Stimulated activated CD4-positive, alpha-beta T cell treated with anti-CD3 and anti-CD28 coated beads, Interleukin-1b, Interleukin-23, amount 100 ng/mL, for 1 hour (primary cell): ENCODE data around the gene NOM1.
"Not testable (repeated sequence)": the region's sequence is repeated elsewhere in the genome, so short reads cannot be mapped to it uniquely, and the experiment has no call there.

Experiments
- DNase-seq, 2 donors: peaks; one replicate each; pipeline ENCODE4 v3.0.0-alpha.2; 2020; ENCODE audit warnings: low read depth in 2 of 2

Gene NOM1, protein sequence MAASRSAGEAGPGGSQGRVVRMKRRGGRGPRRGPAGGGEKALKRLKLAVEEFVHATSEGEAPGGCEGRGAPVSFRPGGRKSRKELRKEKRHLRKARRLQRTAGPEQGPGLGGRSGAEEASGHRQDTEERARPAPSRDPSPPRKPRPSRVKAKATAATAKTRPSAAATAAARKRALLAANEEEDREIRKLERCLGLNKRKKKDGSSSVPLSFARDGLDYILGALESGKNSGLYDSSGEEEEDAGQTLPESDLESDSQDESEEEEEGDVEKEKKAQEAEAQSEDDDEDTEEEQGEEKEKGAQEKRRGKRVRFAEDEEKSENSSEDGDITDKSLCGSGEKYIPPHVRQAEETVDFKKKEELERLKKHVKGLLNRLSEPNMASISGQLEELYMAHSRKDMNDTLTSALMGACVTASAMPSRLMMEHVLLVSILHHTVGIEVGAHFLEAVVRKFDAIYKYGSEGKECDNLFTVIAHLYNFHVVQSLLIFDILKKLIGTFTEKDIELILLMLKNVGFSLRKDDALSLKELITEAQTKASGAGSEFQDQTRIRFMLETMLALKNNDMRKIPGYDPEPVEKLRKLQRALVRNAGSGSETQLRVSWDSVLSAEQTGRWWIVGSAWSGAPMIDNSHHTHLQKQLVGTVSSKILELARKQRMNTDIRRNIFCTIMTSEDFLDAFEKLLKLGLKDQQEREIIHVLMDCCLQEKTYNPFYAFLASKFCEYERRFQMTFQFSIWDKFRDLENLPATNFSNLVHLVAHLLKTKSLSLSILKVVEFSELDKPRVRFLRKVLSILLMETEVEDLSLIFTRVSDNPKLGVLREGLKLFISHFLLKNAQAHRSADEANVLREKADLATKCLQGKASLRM

DNA sequence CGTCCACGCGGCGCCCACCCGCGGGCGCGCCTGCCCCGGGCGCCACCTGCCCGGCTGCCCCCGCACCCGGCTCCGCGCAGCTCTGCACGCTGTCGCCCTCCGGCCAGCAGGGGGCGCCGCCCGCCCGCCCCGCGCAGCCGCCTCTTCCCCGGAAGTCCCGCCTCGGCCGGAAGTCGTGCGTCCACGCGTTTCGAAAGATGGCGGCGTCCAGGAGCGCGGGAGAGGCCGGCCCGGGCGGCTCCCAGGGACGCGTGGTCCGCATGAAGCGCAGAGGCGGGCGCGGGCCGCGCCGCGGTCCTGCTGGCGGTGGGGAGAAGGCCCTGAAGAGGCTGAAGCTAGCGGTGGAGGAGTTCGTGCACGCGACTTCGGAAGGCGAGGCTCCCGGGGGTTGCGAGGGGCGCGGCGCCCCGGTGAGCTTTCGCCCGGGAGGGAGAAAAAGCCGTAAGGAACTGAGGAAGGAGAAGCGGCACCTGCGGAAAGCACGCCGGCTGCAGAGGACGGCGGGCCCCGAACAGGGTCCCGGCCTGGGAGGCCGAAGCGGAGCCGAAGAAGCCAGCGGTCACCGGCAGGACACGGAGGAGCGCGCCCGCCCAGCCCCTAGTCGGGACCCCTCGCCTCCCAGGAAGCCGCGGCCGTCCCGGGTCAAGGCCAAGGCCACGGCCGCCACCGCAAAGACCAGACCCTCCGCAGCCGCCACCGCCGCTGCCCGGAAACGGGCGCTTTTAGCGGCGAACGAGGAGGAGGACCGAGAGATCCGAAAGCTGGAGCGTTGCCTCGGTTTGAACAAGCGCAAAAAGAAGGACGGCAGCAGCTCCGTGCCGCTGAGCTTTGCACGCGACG is at the start of gene NOM1:
NOM1 (plus strand) TSS at position 172 of the 840 bp plus-strand sequence; CDS start at position 198, 26 bp downstream.
- DNase-seq = peak; percentile 69 to 88

DNA sequence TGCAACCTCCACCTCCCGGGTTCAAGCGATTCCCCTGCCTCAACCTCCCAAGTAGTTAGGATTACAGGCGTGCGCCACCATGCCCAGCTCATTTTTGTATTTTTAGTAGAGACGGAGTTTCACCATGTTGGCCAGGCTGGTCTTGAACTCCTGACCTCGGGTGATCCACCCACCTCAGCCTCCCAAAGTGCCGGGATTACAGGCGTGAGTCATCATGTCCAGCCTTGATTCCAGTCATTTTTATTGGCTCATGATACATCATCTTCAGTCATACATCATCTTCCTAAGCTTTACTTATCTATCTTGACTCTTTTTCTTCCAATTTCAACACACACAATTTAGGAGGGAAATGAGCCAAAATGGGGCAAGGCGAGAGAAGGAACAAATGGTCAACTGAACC is 49.4 kb upstream of the NOM1 start:
- not testable (repeated sequence) for DNase-seq

DNA sequence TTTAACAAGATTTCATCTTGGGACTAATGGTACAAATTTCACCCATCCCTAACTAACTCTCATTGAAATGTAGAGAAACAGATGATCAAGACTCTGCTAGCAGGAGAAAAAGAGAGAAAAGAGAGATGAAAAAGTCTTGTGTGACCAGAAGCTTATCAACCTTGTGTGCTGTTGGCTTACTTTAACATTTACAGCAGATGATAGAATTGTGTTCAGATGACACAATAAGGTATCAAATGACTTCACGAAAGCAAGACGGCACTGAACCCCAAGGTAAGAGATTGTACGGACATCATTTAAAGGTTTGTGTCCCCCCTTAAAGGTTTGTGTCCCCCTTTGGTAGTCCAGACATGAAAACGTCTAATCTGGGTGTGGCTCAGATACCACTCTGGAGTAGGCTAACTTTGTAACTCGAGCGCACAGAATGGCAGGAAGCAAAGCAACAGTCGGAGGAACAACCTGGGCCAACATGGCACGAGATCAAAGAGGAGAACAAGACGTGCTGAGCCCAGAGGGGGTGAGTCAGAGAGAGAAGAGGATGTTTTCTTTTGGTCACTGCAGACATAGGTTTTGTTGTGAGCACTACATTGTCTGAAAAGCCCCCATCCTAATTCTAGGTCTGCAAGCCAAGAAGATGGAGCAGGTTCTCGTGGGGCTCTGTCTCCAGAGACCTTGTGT is 46.1 kb upstream of the NOM1 start:
- DNase-seq = no peak

DNA sequence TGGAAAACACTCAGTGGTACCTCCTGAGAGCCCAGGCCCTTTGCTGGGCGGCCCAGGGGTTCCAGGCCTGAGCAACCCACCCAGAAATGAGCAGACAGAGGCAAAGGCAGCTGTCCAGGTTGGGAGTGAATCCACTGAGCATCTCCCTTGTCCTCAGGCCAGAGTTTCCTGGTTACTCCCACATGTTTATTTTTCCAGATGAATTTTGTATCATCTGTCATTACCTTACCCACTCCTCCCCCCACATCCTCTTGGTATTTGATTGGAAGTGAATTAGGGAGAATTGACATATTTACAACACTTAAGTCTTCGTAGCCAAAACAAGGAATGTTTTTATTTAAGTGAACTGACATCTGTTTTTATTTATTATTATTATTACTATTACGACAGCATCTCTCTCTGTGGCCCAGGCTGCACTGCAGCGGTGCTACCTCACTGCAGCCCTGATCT is 43.3 kb upstream of the NOM1 start:
- no peak for DNase-seq

DNA sequence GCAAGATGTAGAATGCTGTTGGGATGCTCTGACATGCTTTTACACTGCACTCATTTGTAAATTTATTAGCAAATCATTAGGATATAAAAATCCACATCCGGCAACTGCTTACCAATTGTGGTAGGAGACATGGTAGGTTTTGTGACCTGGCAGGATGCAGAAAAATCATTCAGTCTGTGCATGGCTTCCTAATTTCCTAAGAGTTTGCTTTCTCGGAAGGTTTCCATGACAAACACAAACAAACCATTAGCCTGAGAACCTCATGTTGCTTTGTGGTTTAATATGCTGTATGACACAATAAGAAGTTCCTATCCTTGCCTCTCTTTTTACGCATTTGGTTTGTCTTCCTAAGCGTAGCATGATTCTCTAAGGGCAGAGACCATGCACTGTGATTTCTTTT is 41.9 kb upstream of the NOM1 start:
- no peak for DNase-seq

DNA sequence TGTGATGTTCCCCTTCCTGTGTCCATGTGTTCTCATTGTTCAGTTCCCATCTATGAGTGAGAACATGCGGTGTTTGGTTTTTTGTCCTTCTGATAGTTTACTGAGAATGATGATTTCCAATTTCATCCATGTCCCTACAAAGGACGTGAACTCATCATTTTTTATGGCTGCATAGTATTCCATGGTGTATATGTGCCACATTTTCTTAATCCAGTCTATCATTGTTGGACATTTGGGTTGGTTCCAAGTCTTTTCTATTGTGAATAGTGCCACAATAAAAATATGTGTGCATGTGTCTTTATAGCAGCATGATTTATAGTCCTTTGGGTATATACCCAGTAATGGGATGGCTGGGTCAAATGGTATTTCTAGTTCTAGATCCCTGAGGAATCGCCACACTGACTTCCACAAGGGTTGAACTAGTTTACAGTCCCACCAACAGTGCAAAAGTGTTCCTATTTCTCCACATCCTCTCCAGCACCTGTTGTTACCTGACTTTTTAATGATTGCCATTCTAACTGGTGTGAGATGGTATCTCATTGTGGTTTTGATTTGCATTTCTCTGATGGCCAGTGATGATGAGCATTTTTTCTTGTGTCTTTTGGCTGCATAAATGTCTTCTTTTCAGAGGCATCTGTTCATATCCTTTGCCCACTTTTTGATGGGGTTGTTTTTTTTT is 39.8 kb upstream of the NOM1 start:
- not testable (repeated sequence) for DNase-seq

DNA sequence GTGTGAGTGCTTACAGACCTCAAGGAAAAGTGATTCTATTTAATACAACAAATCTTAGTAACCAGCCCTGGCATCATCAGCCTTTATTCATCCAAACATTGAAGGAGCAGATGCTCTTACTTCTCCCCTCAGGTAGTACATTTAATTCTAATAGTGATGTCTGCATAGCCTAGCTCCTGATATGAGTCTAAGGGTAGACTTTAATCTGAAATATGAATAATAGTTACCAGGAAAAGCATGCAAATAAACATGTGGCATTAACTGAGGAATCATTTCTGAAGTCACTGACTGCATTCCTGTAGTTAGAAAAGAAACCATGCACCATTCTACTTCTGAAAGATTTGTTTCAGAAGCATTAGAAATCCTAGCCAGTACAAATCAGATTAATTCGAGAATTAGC is 30.9 kb upstream of the NOM1 start:
- no peak for DNase-seq

DNA sequence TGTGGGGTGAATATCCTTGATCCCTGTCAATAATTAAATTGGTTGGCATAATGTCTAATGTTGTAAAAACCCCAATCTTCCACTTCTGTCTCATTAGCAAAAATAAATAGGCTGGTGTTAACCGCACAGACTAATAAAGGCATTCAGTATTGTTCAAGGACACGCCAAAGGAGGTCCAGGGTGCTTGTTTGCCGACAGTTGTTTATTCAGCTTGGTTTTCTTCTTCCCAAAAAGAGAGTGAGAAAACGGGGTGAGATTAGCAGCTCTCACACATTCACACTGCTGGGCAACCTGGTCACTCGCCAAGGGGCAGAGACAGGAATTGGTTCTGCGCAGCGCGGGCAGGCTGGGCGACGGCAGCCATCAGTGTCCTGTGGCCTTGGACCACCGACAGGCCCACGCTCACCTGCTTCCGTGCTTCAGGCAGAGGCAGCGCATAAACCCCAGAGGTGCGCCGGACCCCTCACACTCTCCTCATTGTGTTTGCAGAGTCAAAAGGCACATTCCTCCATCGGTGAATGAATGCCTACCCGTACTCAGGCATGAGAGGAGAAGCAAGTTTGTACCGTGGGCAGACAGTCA is 30.3 kb upstream of the NOM1 start:
- DNase-seq = no peak

DNA sequence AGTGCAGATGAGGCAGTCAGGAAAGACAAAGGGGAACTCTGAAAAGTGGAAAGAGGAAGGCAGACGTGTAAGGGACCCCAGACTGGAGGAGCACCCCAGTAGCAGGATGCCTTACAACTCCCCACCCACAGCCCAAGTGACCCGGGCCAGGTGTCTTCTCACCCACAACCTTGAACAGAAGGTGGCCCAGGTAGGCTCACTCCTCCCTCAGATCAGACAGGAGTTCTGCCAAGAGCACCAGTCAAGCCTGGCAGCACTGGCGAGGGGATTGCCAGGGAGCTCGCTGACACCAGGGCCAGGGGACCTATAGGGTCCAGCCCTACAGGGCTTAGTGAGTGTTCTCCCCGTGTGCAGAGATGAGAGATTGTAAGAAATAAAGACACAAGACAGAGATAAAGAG is 29.4 kb upstream of the NOM1 start:
- DNase-seq = no peak

DNA sequence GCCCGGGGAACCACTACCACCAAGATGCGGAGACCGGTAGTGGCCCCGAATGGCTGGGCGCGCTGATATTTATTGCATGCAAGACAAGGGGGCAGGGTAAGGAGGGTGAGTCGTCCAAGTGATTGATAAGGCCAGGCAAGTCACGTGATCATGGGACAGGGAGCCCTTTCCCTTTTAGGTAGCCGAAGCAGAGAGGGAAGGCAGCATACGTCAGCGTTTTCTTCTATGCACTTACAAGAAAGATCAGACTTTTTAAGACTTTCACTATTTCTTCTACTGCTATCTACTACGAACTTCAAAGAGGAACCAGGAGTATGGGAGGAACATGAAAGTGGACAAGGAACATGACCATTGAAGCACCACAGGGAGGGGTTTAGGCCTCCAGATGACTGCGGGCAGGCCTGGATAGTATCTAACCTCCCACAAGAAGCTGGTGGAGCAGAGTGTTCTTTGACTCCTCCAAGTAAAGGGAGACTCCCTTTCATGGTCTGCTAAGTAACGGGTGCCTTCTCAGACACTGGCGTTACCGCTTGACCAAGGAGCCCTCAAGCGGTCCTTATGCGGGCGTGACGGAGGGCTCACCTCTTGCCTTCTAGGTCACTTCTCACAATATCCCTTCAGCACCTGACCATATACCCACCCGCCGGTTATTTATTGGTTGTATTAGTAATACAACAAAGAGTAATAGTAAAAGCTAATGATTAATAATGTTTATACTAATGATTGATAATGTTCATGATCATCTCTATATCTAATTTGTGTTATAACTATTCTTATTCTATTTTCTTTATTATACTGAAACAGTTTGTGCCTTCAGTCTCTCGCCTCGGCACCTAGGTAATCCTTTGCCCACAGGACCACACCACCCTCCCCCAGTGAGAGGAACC is 28.8 kb upstream of the NOM1 start:
- not testable (repeated sequence) for DNase-seq

DNA sequence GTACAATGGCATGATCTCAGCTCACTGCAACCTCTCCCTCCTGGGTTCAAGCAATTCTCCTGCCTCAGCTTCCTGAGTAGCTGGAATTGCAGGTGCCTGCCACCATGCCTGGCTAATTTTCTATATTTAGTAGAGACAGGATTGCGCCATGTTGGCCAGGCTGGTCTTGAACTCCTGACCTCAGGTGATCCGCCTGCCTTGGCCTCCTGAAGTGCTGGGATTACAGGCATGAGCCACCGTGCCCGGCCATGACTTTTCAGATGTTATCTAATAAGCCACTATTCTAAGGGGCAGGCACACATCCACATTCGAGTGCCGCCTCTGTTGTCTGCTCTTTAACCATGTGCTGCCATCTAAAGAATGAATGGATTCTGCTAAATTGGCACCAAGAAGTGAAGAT is 27.2 kb upstream of the NOM1 start:
- DNase-seq = not testable (repeated sequence)

DNA sequence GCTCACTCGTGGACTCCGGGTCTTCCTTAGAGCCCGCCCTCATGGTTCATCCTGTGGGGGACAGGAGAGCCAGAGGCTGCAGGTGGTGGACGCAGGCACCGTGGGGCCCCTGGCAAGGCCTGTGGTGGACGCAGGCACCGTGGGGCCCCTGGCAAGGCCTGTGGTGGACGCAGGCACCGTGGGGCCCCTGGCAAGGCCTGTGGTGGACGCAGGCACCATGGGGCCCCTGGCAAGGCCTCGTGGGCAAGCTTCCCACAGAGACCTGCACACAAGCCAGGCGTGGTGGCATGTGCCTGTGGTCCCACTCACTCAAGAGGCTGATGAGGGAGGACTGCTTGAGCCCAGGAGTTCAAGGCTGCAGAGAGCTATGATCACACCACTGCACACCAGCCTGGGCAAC is 23.7 kb upstream of the NOM1 start:
- not testable (repeated sequence) for DNase-seq

DNA sequence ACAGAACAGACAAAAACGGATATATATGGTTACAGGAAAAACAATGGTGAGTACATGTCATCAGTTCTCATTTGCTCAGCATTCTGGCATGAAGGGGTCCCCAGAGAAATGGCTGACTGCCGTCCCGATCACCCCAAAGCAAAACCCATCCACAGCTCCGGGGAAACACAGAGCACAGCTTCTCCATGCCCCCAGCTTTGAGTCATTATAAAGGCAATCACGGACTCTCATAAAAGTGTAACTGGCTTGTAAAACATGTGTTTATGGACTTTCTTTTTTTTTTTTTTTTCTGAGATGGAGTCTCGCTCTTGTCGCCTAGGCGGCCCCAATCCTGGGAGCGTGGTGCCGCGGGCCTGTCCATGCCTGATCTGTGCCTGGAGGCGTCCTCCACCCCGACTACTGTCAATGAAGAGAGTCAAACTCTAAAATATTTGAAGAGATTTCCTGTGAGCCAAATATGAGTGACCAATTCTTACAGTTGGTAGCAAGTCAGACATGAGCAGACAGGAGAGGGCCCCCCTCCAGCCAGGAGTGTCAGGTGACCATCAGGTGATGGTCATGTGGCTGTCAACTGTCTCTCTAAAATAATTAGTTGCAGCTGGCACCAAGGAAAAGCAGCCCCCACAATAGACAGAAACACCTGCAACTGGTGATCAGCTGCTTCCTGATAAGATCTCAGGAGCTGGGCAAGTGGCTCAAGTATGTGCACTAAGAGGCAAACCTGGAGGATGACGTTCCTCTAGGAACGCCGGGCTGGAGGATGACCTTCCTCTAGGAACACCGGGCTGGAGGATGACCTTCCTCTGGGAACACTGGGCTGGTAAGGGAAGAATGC is 21.7 kb upstream of the NOM1 start:
- DNase-seq = no peak

DNA sequence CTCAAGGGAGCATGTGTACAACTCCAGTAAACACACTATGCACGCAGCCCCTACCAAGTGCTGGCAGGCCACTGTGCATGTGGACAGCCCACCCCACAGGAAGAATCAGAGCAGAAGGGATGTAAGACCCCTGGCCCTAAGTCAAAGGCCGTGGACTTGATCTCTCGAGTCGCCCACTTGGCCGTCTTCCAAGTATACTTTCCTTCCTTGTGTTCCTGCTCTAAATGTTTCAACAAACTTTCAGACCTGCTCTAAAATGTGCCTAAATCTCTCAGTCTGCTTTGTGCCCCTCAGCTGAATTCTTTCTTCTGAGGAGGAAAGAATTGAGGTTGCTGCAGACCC is 21.1 kb upstream of the NOM1 start:
- DNase-seq = no peak

DNA sequence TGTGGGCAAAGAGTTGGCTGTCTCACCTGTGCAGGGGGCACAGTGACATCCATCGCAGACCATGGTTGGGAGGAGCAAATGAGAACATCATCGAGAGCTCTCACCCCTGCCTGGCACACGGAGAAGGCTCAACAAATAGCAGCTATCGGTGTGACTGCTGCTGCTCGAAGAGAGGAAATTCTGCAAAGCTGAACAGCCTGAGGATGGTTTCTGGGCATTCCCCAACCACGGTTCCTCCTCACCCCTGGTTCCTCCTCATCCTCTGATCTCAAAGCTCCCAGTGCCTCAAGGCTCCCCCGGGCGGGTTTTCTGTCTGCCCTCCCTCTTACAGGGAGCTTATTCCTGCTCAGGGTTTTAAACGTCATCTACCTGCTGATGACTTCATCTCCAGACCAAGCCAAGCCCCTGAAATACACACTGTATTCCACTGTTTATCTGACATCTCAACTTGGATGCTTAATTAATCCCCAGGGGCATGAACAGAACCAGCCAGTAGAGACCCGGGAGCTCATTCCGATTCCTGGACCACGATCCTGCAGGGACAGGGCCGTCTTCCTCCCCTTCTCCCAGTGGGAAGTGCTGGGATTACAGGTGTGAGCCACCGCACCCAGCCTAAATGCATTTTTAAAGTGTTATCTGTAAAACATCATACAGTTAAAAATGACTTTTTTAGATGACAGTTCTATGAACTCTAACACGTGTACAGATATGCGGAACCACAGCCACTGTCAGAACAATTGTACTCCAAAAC is 19.5 kb upstream of the NOM1 start:
- DNase-seq = no peak

DNA sequence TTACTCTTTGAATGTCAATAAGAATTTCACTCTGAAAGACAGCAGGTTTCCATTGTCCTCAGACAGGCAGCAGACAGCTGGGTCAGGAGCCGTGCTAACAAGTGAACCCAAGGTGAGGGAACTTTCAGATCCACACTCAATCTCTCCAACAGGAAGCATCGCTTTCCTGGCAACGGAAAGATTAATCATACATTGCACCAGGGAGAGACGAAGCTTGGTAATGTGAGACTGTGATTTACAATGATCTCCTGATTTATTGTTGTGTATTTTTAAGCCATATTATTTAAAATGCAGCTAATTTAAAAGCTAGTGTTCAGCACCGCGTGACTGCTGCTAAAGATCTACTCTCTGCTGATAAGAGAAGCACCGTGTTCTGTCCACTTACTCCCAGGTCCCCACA is 17.5 kb upstream of the NOM1 start:
- DNase-seq = no peak

DNA sequence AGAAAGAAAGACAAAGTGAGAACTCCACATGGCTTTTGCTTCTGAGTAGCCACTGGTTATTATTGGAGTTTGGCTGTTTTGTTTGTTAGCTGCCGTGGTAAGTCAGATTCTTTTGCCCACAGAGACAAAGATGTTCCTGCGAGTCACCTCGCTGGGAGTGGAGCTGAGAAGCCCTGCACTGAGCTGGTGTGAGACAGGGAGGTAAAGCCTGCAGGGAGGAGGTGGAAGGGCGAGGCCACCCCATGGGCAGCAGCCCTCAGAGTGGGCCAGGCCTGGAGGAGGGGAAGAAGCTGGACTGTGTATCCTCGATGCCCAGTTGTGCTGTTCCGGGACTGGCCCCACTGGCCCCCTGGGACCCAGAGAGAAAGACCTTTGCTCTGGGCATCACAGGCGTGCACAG is 14.3 kb upstream of the NOM1 start:
- DNase-seq = no peak

DNA sequence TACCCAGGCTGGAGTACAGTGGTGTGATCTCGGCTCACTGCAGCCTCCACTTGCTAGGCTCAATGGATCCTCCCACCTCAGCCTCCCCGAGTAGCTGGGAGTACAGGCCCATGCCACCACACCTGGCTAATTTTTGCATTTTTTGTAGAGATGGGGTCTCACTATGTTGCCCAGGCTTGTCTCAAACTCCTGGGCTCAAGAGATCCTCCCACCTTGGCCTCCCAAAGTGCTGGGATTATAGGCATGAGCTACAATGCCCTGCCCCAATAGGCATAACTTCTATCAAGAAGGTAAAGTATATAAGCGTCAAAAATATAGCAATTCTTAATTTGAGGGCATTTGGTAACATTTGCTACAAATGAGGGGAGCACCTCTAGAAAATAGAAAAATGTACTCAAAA is 12.7 kb upstream of the NOM1 start:
- DNase-seq = not testable (repeated sequence)
